HCT116 (cell line): ENCODE measurements around the gene CDC14A. TPM values are rescaled to one million over a fixed set of nuclear protein-coding genes. Genes with fewer than 3 reads are reported as not detected.

Experiments
- ATAC-seq: fragments of 200-7000 bp; cut with Tn5 transposase; 2 replicates; pipeline ENCODE4 v1.9.1; 2020; ENCODE audit warnings: mild to moderate bottlenecking, moderate library complexity
- BruUV-seq: library from RNA; stranded (reverse); fragments of 400-500 nt; replicated peaks from 2 replicates; lab custom pipeline; 2021; lab: Mats Ljungman, UMichigan
- CTCF ChIA-PET: fragments of 300-600 bp; sonication (Branson Sonifier 250); formaldehyde crosslinking; loops from one replicate; lab custom pipeline; 2021; ENCODE audit warnings: antibody characterized with exemption; lab: Charles Lee
- POLR2A ChIA-PET: fragments of 300-600, 350-600 bp; sonication (Branson Sonifier 250); formaldehyde crosslinking; loops from one replicate; lab custom pipeline; 2021; ENCODE audit warnings: antibody characterized with exemption; lab: Charles Lee
- RAD21 ChIA-PET, 2 experiments: fragments of 300-600 bp; sonication (Branson Sonifier 250); formaldehyde crosslinking; loops; one replicate each; lab custom pipeline; 2023; ENCODE audit warnings: low total read pairs in 2 of 2; ENCODE audit not compliant: uncharacterized antibody in 2 of 2, unreplicated experiment in 2 of 2, low non-redundant PET in 1 of 2; lab: Charles Lee
- DNase-seq: peaks from one replicate; pipeline ENCODE4 v3.0.0-alpha.2; 2010; ENCODE audit warnings: low read depth, low spot score
- H2AFZ ChIP-seq: fragments of 200-600 bp; shearing (Covaris generic), sonication (generic); 2 replicates; pipeline ENCODE4 v1.6.1; 2017; ENCODE audit warnings: low read depth, mixed run types, mixed read lengths, antibody characterized with exemption, low read length; ENCODE audit not compliant: poor library complexity, severe bottlenecking
- H3K27ac ChIP-seq: 2 replicates; pipeline ENCODE4 v1.5.1; 2012; ENCODE audit warnings: low read depth, low read length
- H3K27me3 ChIP-seq: fragments of 200-600 bp; sonication (generic); 2 replicates; pipeline ENCODE4 v1.6.1; 2016; ENCODE audit warnings: mixed run types, low read length, mixed read lengths; ENCODE audit not compliant: insufficient read depth
- H3K36me3 ChIP-seq, 2 experiments: fragments of 200-500 bp in 1 of 2; fragments of 200-600 bp in 1 of 2; sonication (Bioruptor generic) in 1 of 2; sonication (generic) in 1 of 2; 2 replicates each; pipeline versions ENCODE4 v1.5.1 to v1.6.1; 2014 to 2016; ENCODE audit warnings: low read length in 2 of 2, inconsistent platforms in 1 of 2, mixed read lengths in 1 of 2, mixed run types in 1 of 2; ENCODE audit not compliant: insufficient read depth in 2 of 2, control insufficient read depth in 1 of 2
- H3K4me1 ChIP-seq, 2 experiments: fragments of 200-600 bp in 1 of 2; sonication (generic) in 1 of 2; 2 replicates each; pipeline versions ENCODE4 v1.5.1 to v1.6.1; 2012 to 2017; ENCODE audit warnings: low read length in 2 of 2, inconsistent platforms in 1 of 2, mild to moderate bottlenecking in 1 of 2, mixed read lengths in 1 of 2, mixed run types in 1 of 2, moderate library complexity in 1 of 2; ENCODE audit not compliant: insufficient read depth in 2 of 2, control insufficient read depth in 1 of 2
- H3K4me2 ChIP-seq: fragments of 200-600 bp; sonication (generic); 2 replicates; pipeline ENCODE4 v1.6.1; 2017; ENCODE audit warnings: mixed run types, low read length, mixed read lengths
- H3K4me3 ChIP-seq, 2 experiments: fragments of 200-600 bp in 1 of 2; sonication (generic) in 1 of 2; replicated peaks in 1 of 2; 2 replicates each; pipeline ENCODE4 v1.5.1; 2011 to 2016; ENCODE audit warnings: low read length in 2 of 2, control low read depth in 1 of 2, low read depth in 1 of 2, mild to moderate bottlenecking in 1 of 2, mixed read lengths in 1 of 2, mixed run types in 1 of 2
- H3K79me2 ChIP-seq: fragments of 200-600 bp; sonication (generic); 2 replicates; pipeline ENCODE4 v1.6.1; 2017; ENCODE audit warnings: mild to moderate bottlenecking, mixed run types, low read length, moderate library complexity, mixed read lengths; ENCODE audit not compliant: insufficient read depth
- H3K9ac ChIP-seq: fragments of 200-600 bp; sonication (generic); 2 replicates; pipeline ENCODE4 v1.6.1; 2016; ENCODE audit warnings: low read length, mixed read lengths
- H3K9me2 ChIP-seq: fragments of 200-600 bp; sonication (generic), shearing (Covaris generic); 2 replicates; pipeline ENCODE4 v1.6.1; 2017; ENCODE audit warnings: mixed run types, mild to moderate bottlenecking, moderate library complexity; ENCODE audit not compliant: insufficient read depth
- H3K9me3 ChIP-seq, 2 experiments: fragments of 200-500 bp in 1 of 2; fragments of 200-600 bp in 1 of 2; sonication (Bioruptor generic) in 1 of 2; sonication (generic) in 1 of 2; 2 replicates each; pipeline ENCODE4 v1.6.1; 2014 to 2017; ENCODE audit warnings: low read length in 2 of 2, mixed read lengths in 2 of 2, inconsistent platforms in 1 of 2, low read depth in 1 of 2, mild to moderate bottlenecking in 1 of 2, mixed run types in 1 of 2, moderate library complexity in 1 of 2; ENCODE audit not compliant: control insufficient read depth in 1 of 2, insufficient read depth in 1 of 2
- H4K20me1 ChIP-seq: fragments of 200-600 bp; sonication (generic), shearing (Covaris generic); 2 replicates; pipeline ENCODE4 v1.6.1; 2017; ENCODE audit warnings: mixed run types, mild to moderate bottlenecking, moderate library complexity; ENCODE audit not compliant: insufficient read depth
- CBX3 ChIP-seq: IDR thresholded peaks from 2 replicates; pipeline ENCODE4 v1.6.1; 2012; ENCODE audit warnings: low read depth
- ELF1 ChIP-seq: IDR thresholded peaks from 2 replicates; pipeline ENCODE4 v1.6.1; 2012; ENCODE audit warnings: low read depth, borderline replicate concordance
- EZH2 ChIP-seq: fragments of 200-600 bp; sonication (generic); IDR thresholded peaks from 2 replicates; pipeline ENCODE4 v1.6.1; 2017; ENCODE audit warnings: antibody characterized with exemption, mixed run types
- EZH2phosphoT487 ChIP-seq: fragments of 200-600 bp; IDR thresholded peaks from 2 replicates; pipeline ENCODE4 v1.6.1; 2018; ENCODE audit warnings: antibody characterized with exemption, borderline replicate concordance
- JUND ChIP-seq: IDR thresholded peaks from 2 replicates; pipeline ENCODE4 v1.6.1; 2012
- POLR2A ChIP-seq: IDR thresholded peaks from 2 replicates; pipeline ENCODE4 v1.7.0; 2011; ENCODE audit warnings: borderline replicate concordance; ENCODE audit not compliant: insufficient read depth, insufficient read length; ENCODE audit errors: extremely low read depth
- POLR2AphosphoS5 ChIP-seq: IDR thresholded peaks from 2 replicates; pipeline ENCODE4 v1.6.1; 2011; ENCODE audit warnings: mild to moderate bottlenecking, low read depth, low read length, moderate library complexity
- RAD21 ChIP-seq: IDR thresholded peaks from 2 replicates; pipeline ENCODE4 v1.6.1; 2012; ENCODE audit warnings: low read depth, mild to moderate bottlenecking
- REST ChIP-seq: IDR thresholded peaks from 2 replicates; pipeline ENCODE4 v1.6.1; 2012; ENCODE audit warnings: low read depth
- SRF ChIP-seq: IDR thresholded peaks from 2 replicates; pipeline ENCODE4 v1.6.1; 2012; ENCODE audit warnings: low read depth
- TCF7L2 ChIP-seq: IDR thresholded peaks from 2 replicates; pipeline ENCODE4 v1.7.0; 2011; ENCODE audit warnings: borderline replicate concordance, inconsistent platforms; ENCODE audit not compliant: insufficient read depth, insufficient read length; ENCODE audit errors: extremely low read depth
- ZBTB33 ChIP-seq: IDR thresholded peaks from 2 replicates; pipeline ENCODE4 v1.6.1; 2011; ENCODE audit warnings: mild to moderate bottlenecking, low read length, moderate library complexity; ENCODE audit not compliant: insufficient replicate concordance; ENCODE audit errors: extremely low read depth
- ZFX ChIP-seq: fragments of 450-650 bp; IDR thresholded peaks from 2 replicates; pipeline ENCODE4 v1.6.1; 2017
- ZNF274 ChIP-seq: fragments of 200-500 bp; sonication (Bioruptor generic); IDR thresholded peaks from 2 replicates; pipeline ENCODE4 v1.6.1; 2014; ENCODE audit warnings: mild to moderate bottlenecking, low read depth, low read length, inconsistent platforms
- intact Hi-C: fragments of 100-400 bp; cut with micrococcal nuclease; formaldehyde crosslinking; loops from 2 replicates; pipeline ENCODE4 v1.10.0; 2022
- total RNA-seq: library from RNA; stranded (reverse); gene quantifications from one replicate; pipeline ENCODE4 v1.2.1, GENCODE V29; 2021; ENCODE audit not compliant: unreplicated experiment
- TF ChIP-seq, protein P1 (sequence below), 3 experiments: fragments of 200-600 bp in 1 of 3; sonication (generic) in 1 of 3; IDR thresholded peaks in 2 of 3; conservative IDR thresholded peaks in 1 of 3; 2 replicates each; pipeline ENCODE4 v1.5.1; 2012 to 2017; ENCODE audit warnings: low read depth in 2 of 3, low read length in 2 of 3, antibody characterized with exemption in 1 of 3, borderline replicate concordance in 1 of 3, control low read depth in 1 of 3, mild to moderate bottlenecking in 1 of 3, mixed read lengths in 1 of 3, mixed run types in 1 of 3, moderate library complexity in 1 of 3; ENCODE audit not compliant: insufficient read depth in 1 of 3

The CDC14A gene
- total RNA-seq, 1 experiment from 2014 or later, result 5.1 TPM

DNA sequence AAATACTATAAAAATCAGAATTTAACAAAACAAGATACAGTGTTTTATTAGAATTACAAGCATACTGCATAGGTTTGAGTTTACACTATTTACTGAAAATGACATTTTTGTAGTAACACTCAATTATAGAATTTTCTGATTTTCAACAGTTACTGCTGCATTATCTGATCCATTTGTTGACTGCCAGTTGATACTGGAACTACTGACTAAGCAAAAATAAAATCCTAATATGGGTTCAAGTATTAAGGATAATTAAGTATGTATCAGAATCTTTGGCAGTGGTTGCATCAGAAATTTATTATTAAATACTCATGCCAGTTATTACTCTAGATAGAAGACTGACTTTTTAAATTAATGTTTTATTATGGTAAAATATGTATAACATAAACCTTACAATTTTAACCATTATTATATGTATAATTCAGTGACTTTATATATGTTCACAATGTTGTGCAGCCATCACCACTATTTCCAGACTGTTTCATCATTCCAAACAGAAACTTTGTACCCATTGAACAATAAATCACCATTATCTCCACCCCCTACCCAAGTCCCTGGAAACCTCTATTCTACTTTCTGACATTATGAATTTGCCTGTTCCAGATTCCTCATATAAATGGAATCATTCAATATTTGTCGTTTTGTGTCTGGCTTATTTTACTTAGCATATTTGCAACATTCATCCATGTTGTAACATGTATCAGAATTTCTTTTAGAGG is 127.5 kb downstream of the CDC14A start:
- intact Hi-C loops, result no loop called here
- Histone ChIP-seq H3K9ac (no peak overlapping the region), H3K9me2 (no peaks in the 10 kb centered on the region), H3K9me3 (no peaks in the 10 kb centered on the region), H3K27ac (no peak overlapping the region), H2AFZ (no peak overlapping the region), H3K4me1 (no peaks in the 10 kb centered on the region), H3K79me2 (no peaks in the 10 kb centered on the region), H3K4me2 (no peak overlapping the region), H3K27me3 (no peaks in the 10 kb centered on the region), H3K4me3 (no peak overlapping the region), H4K20me1 (no peaks in the 10 kb centered on the region), H3K36me3 (no peaks in the 10 kb centered on the region)
- TF ChIP-seq REST, result no peak
- TF ChIP-seq JUND, result no peak
- TF ChIP-seq SRF, result no peak
- TF ChIP-seq, protein P1, sequence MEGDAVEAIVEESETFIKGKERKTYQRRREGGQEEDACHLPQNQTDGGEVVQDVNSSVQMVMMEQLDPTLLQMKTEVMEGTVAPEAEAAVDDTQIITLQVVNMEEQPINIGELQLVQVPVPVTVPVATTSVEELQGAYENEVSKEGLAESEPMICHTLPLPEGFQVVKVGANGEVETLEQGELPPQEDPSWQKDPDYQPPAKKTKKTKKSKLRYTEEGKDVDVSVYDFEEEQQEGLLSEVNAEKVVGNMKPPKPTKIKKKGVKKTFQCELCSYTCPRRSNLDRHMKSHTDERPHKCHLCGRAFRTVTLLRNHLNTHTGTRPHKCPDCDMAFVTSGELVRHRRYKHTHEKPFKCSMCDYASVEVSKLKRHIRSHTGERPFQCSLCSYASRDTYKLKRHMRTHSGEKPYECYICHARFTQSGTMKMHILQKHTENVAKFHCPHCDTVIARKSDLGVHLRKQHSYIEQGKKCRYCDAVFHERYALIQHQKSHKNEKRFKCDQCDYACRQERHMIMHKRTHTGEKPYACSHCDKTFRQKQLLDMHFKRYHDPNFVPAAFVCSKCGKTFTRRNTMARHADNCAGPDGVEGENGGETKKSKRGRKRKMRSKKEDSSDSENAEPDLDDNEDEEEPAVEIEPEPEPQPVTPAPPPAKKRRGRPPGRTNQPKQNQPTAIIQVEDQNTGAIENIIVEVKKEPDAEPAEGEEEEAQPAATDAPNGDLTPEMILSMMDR (IDR thresholded peaks at IDR 0.05 in 2 of 3, conservative IDR thresholded peaks at IDR 0.05 in 1 of 3; ENCODE audit: borderline replicate concordance in 1 of 3, insufficient read depth in 1 of 3, low read depth in 2 of 3, low read length in 2 of 3), result no peak
- no peak for TF ChIP-seq ZFX
- no peak for TF ChIP-seq EZH2phosphoT487
- no peak for TF ChIP-seq POLR2A
- no peak for TF ChIP-seq CBX3
- no peak for TF ChIP-seq EZH2
- no peak for TF ChIP-seq ZBTB33
- TF ChIP-seq TCF7L2, result no peak
- no peak for TF ChIP-seq POLR2AphosphoS5
- TF ChIP-seq RAD21, result no peak
- TF ChIP-seq ELF1, result no peak
- no peak for TF ChIP-seq ZNF274
- ChIA-PET POLR2A (no interaction called here), CTCF (no interaction called here), RAD21 (no interaction called here)
- no peak for ATAC-seq
- no TSS peak for BruUV-seq
- no peak for DNase-seq
